ENCODE results near the gene IFNE. TPM values are rescaled to one million over a fixed set of nuclear protein-coding genes. Genes with fewer than 3 reads are reported as not detected.

Gene IFNE
- total RNA-seq, 1 experiment from 2014 or later: 0.33 TPM

DNA sequence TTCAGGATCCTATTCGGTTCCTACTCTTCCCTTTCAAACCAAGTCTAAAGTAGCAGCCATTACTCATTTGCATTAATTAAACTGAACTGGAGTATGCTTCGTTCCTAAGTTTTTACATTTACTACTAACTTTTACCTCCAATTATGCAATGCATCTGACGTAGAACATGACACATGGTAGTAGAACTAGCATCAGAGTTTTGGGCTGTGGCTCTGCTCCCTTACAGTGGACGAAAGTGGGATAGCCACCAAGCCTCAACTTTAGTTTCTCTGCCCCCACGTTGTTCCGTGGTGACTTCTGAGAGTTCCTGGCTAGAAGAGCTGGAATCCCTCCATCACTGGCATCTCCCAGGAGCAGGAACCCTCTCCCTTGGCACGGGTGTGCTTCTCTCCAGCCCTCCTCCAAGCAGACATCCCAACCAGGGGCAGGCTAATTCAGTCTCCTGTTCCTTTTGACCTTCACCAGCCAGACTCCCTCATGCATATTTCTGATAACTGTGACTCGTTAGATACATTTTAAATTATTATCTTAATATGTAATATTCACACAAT is 2.9 kb downstream of the IFNE start:
- Histone ChIP-seq H4K20me1 (ENCODE audit: low read length) (no peaks in the 10 kb centered on the region), H3K27me3 (ENCODE audit: low read length) (no peaks in the 10 kb centered on the region), H3K4me3 (ENCODE audit: low read length) (no peak overlapping the region), H3K4me2 (ENCODE audit: low read length) (no peak overlapping the region), H2AFZ (ENCODE audit: low read length) (no peak overlapping the region), H3F3A (ENCODE audit: low read length, unreplicated experiment) (no peaks in the 10 kb centered on the region), H3K27ac (ENCODE audit: low read length) (no peak overlapping the region), H3K9me2 (replicated peaks; ENCODE audit: low read length) (no peaks in the 10 kb centered on the region), H3K9me3 (ENCODE audit: low read length) (no peaks in the 10 kb centered on the region), H3K4me1 (ENCODE audit: insufficient read depth, low read length) (no peaks in the 10 kb centered on the region), H3K79me2 (ENCODE audit: low read length) (no peaks in the 10 kb centered on the region), H3K36me3 (ENCODE audit: low read depth, low read length) (no peaks in the 10 kb centered on the region; the same call in 1 of the 2 replicates), H3K9ac (ENCODE audit: low read length) (no peak overlapping the region)
- no peak for ATAC-seq
- POLR2A ChIA-PET (ENCODE audit: unreplicated experiment): no interaction called here
- BruUV-seq (replicated peaks): no TSS peak
- CTCF ChIA-PET: no interaction called here
- intact Hi-C loops (cut with micrococcal nuclease): no loop called here
- TF ChIP-seq EZH2phosphoT487 (IDR thresholded peaks at IDR 0.05; ENCODE audit: borderline replicate concordance, low read length): no peak
- DNase-seq: no peak

GRCh38 chr9:21477466-21477865 is 4.6 kb downstream of the IFNE start:
- Histone ChIP-seq H4K20me1 (ENCODE audit: low read length) (no peaks in the 10 kb centered on the region), H3K9me2 (replicated peaks; ENCODE audit: low read length) (no peaks in the 10 kb centered on the region), H3K27ac (ENCODE audit: low read length) (no peak overlapping the region), H3K4me2 (ENCODE audit: low read length) (no peak overlapping the region), H3K79me2 (ENCODE audit: low read length) (no peaks in the 10 kb centered on the region), H3K36me3 (ENCODE audit: low read depth, low read length) (no peaks in the 10 kb centered on the region; the same call in 1 of the 2 replicates), H3K27me3 (ENCODE audit: low read length) (no peaks in the 10 kb centered on the region), H3K9ac (ENCODE audit: low read length) (no peak overlapping the region), H3K4me1 (ENCODE audit: insufficient read depth, low read length) (no peaks in the 10 kb centered on the region), H2AFZ (ENCODE audit: low read length) (no peak overlapping the region), H3F3A (ENCODE audit: low read length, unreplicated experiment) (no peaks in the 10 kb centered on the region), H3K9me3 (ENCODE audit: low read length) (no peaks in the 10 kb centered on the region), H3K4me3 (ENCODE audit: low read length) (no peak overlapping the region)
- no TSS peak for BruUV-seq (replicated peaks)
- no peak for TF ChIP-seq EZH2 (IDR thresholded peaks at IDR 0.05; ENCODE audit: low read length, unreplicated experiment)
- TF ChIP-seq EZH2phosphoT487 (IDR thresholded peaks at IDR 0.05; ENCODE audit: borderline replicate concordance, low read length): no peak
- TF ChIP-seq, protein P1, sequence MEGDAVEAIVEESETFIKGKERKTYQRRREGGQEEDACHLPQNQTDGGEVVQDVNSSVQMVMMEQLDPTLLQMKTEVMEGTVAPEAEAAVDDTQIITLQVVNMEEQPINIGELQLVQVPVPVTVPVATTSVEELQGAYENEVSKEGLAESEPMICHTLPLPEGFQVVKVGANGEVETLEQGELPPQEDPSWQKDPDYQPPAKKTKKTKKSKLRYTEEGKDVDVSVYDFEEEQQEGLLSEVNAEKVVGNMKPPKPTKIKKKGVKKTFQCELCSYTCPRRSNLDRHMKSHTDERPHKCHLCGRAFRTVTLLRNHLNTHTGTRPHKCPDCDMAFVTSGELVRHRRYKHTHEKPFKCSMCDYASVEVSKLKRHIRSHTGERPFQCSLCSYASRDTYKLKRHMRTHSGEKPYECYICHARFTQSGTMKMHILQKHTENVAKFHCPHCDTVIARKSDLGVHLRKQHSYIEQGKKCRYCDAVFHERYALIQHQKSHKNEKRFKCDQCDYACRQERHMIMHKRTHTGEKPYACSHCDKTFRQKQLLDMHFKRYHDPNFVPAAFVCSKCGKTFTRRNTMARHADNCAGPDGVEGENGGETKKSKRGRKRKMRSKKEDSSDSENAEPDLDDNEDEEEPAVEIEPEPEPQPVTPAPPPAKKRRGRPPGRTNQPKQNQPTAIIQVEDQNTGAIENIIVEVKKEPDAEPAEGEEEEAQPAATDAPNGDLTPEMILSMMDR (conservative IDR thresholded peaks at IDR 0.05; ENCODE audit: low read depth, low read length): no peak
- CTCF ChIA-PET: no interaction called here
- POLR2A ChIA-PET (ENCODE audit: unreplicated experiment): no interaction called here
- no peak for ATAC-seq
- no peak for DNase-seq
- intact Hi-C loops (cut with micrococcal nuclease): no loop called here

DNA sequence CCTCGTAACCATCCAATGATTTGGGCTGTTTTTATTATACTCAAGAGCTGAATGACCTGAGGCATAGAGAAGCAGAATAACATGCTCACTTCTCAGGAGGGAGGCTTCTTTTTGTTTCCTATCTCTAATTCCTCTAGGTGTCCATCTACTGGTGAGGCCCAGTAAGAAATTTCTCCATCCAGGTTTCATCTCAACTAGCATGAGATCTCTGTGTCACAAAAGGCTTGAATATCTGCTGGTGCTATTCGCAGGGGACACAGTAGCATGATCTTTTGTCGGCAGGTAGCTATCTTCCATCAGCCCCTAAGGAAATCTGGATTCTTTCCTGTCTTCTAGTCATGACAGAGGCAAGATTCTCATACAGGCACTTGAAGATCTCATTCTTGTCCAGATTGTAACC is 8.9 kb downstream of the IFNE start:
- Histone ChIP-seq H3K9ac (ENCODE audit: low read length) (no peak overlapping the region), H3K27ac (ENCODE audit: low read length) (no peak overlapping the region), H2AFZ (ENCODE audit: low read length) (no peak overlapping the region), H3K4me3 (ENCODE audit: low read length) (no peak overlapping the region), H3K27me3 (ENCODE audit: low read length) (no peaks in the 10 kb centered on the region), H3K36me3 (ENCODE audit: low read depth, low read length) (no peaks in the 10 kb centered on the region), H3K79me2 (ENCODE audit: low read length) (no peaks in the 10 kb centered on the region), H3K9me3 (ENCODE audit: low read length) (no peaks in the 10 kb centered on the region), H3K4me1 (ENCODE audit: insufficient read depth, low read length) (no peaks in the 10 kb centered on the region), H3K9me2 (replicated peaks; ENCODE audit: low read length) (no peaks in the 10 kb centered on the region), H3F3A (ENCODE audit: low read length, unreplicated experiment) (no peaks in the 10 kb centered on the region), H3K4me2 (ENCODE audit: low read length) (no peak overlapping the region), H4K20me1 (ENCODE audit: low read length) (no peaks in the 10 kb centered on the region)
- DNase-seq (no peak), ATAC-seq (no peak)
- POLR2A ChIA-PET (ENCODE audit: unreplicated experiment): no interaction called here
- BruUV-seq (replicated peaks): no TSS peak
- CTCF ChIA-PET: no interaction called here
- intact Hi-C loops (cut with micrococcal nuclease): no loop called here
- no peak for TF ChIP-seq EZH2phosphoT487 (IDR thresholded peaks at IDR 0.05; ENCODE audit: borderline replicate concordance, low read length)
- TF ChIP-seq, protein P1 (conservative IDR thresholded peaks at IDR 0.05; ENCODE audit: low read depth, low read length): peak; percentile 35; the same call in 1 of the 2 replicates
- TF ChIP-seq EZH2 (IDR thresholded peaks at IDR 0.05; ENCODE audit: low read length, unreplicated experiment): no peak

All from PC-3 (cell line).